ENCODE measurements around the gene MRPL43.

GRCh38 chr10:100984672-100985177 is 2.6 kb downstream of the MRPL43 start:
- TF ChIP-seq POLR2A (IDR thresholded peaks at IDR 0.05) (no peak), CTCF (IDR thresholded peaks at IDR 0.05) (no peak)

Measured in adrenal gland (tissue), 5 donors.